Lung (tissue), 12 donors: ENCODE data around the gene FJX1. TPM values are rescaled to one million over a fixed set of nuclear protein-coding genes. Genes with fewer than 3 reads are reported as not detected.

Experiments
- ATAC-seq: fragments of 200-7000 bp; cut with Tn5 transposase; one replicate; pipeline ENCODE4 v1.9.1; 2020; ENCODE audit warnings: moderate number of reproducible peaks; ENCODE audit not compliant: insufficient read depth, low FRiP score
- DNase-seq, 3 donors: peaks; one replicate each; pipeline ENCODE4 v3.0.0-alpha.2; 2013 to 2017
- H3K27ac ChIP-seq, 2 donors: one replicate each; pipeline ENCODE4 v1.5.1; 2013; ENCODE audit warnings: mild to moderate bottlenecking in 2 of 2, moderate library complexity in 2 of 2, control low read depth in 1 of 2, inconsistent platforms in 1 of 2, low read depth in 1 of 2, low read length in 1 of 2
- H3K27me3 ChIP-seq, 3 donors: one replicate each; pipeline ENCODE4 v1.5.1; 2013; ENCODE audit warnings: low read length in 2 of 3; ENCODE audit not compliant: control insufficient read depth in 3 of 3, insufficient read depth in 3 of 3
- H3K36me3 ChIP-seq, 4 donors: one replicate each; pipeline ENCODE4 v1.5.1; 2013; ENCODE audit warnings: low read length in 4 of 4, mild to moderate bottlenecking in 1 of 4, moderate library complexity in 1 of 4; ENCODE audit not compliant: control insufficient read depth in 4 of 4, insufficient read depth in 4 of 4
- H3K4me1 ChIP-seq, 5 donors: one replicate each; pipeline ENCODE4 v1.5.1; 2013; ENCODE audit warnings: low read length in 5 of 5, mild to moderate bottlenecking in 2 of 5, moderate library complexity in 1 of 5; ENCODE audit not compliant: control insufficient read depth in 5 of 5, insufficient read depth in 5 of 5
- H3K4me3 ChIP-seq: one replicate; pipeline ENCODE4 v1.5.1; 2013; ENCODE audit warnings: mild to moderate bottlenecking, control low read depth, moderate library complexity
- H3K9ac ChIP-seq, 2 donors: one replicate each; pipeline ENCODE4 v1.5.1; 2013; ENCODE audit warnings: low read length in 2 of 2, control low read depth in 1 of 2; ENCODE audit not compliant: insufficient read depth in 1 of 2
- H3K9me3 ChIP-seq, 4 donors: one replicate each; pipeline ENCODE4 v1.5.1; 2013; ENCODE audit warnings: low read length in 3 of 4, mild to moderate bottlenecking in 1 of 4, moderate library complexity in 1 of 4; ENCODE audit not compliant: control insufficient read depth in 4 of 4, insufficient read depth in 3 of 4
- WGBS, 2 donors: extraction: QIAGEN DNeasy Blood & Tissue Kit; methylation state at CpG; one replicate each; pipeline ENCODE4 v1.1.7; 2013; 5-methylcytosine and 5-hydroxymethylcytosine counted together
- polyA plus RNA-seq, 2 donors: library from polyadenylated mRNA; stranded (reverse); fragments of 200-250 nt; gene quantifications; one replicate each; pipeline ENCODE4 v1.2.1, GENCODE V29; 2013
- total RNA-seq, 2 donors: library from RNA; depleted of rRNA in 1 of 2; stranded (reverse); fragments of >200 nt in 1 of 2; gene quantifications; one replicate each; pipeline ENCODE4 v1.2.1, GENCODE V29; 2014 to 2021
- TF ChIP-seq, protein P1 (sequence below): IDR thresholded peaks from 2 replicates; pipeline ENCODE4 v1.5.1; 2012; ENCODE audit warnings: mild to moderate bottlenecking; ENCODE audit errors: control extremely low read depth, extremely low read depth
- donor health status: control.
- donor health status: control.
- donor health status: Bipolar disorder and iron deficiency.
- donor health status: healthy.
- donor health status: DM: yes; HTN: yes; CAD: no.

Gene FJX1
- total and polyA plus RNA-seq, 4 donors, result 2.9 to 7.7 (median 3.5) TPM

DNA sequence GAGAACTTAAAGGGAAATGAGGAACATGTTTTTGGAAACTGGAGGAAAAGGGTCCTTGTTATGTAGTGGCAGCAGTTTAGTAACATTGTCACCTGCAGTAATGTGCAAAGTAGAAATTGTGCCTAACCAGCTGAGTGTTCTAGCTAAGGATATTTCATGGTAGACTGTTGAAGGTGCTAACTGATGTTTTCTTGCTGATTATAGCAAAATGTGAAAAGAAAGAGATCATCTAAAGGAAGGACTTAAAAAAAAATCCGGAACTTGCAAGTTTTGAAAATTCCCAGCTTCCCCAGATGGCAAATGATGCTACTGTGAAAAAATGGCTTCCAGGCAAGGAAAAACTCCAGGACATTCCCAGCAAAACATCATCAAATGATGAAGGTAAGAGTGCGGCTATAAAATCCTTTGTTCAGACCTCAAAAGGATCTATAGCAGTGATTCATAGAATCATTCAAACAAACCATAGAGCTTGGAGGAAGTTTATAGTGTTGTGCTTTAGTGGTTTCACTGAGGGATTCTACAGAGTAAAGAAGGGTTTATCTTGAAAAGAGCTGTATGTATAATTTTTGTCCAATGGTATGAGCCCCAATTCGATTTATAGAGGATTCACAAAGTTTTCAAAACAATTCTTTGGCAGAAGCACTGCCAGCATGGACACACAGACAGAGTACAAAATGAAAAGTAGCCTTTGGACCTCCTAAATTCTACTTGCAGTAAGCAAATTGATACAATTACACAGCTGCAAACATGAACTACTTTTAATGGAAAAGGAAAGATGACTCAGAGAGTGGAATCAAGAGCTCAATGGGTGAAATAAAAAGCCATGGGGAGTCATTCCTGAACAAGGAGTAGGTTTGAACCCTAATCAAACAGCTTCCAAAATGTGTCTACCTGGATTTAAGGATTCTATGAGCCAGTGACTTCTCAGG, 40.0 kb downstream of the FJX1 start:
- H3K4me3 ChIP-seq, result no peak overlapping the region
- no peak for DNase-seq
- peaks cover 0 to 11% (median under 1%) of the 10 kb centered on the region in 5 donors for H3K4me1 ChIP-seq
- WGBS, 2 donors, result 74 to 80% methylated on average over 3 of the region's 3 CpGs
- H3K36me3 ChIP-seq, result no peaks in the 10 kb centered on the region
- H3K27me3 ChIP-seq, result no peaks in the 10 kb centered on the region
- no peak overlapping the region for H3K27ac ChIP-seq
- no peak overlapping the region for H3K9ac ChIP-seq
- no peaks in the 10 kb centered on the region for H3K9me3 ChIP-seq
- no peak for ATAC-seq
- TF ChIP-seq, protein P1, sequence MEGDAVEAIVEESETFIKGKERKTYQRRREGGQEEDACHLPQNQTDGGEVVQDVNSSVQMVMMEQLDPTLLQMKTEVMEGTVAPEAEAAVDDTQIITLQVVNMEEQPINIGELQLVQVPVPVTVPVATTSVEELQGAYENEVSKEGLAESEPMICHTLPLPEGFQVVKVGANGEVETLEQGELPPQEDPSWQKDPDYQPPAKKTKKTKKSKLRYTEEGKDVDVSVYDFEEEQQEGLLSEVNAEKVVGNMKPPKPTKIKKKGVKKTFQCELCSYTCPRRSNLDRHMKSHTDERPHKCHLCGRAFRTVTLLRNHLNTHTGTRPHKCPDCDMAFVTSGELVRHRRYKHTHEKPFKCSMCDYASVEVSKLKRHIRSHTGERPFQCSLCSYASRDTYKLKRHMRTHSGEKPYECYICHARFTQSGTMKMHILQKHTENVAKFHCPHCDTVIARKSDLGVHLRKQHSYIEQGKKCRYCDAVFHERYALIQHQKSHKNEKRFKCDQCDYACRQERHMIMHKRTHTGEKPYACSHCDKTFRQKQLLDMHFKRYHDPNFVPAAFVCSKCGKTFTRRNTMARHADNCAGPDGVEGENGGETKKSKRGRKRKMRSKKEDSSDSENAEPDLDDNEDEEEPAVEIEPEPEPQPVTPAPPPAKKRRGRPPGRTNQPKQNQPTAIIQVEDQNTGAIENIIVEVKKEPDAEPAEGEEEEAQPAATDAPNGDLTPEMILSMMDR, result no peak

GRCh38 chr11:35661534-35661933, 43.3 kb downstream of the FJX1 start:
- H3K27ac ChIP-seq, result peak overlapping the region in 1 of 2 donors; percentile 98
- peak overlapping the region in 1 of 2 donors; percentile 91 for H3K9ac ChIP-seq
- H3K4me1 ChIP-seq, result peaks cover 0 to 17% (median 10%) of the 10 kb centered on the region in 5 donors
- no peaks in the 10 kb centered on the region for H3K27me3 ChIP-seq
- ATAC-seq (no peak), DNase-seq (no peak)
- H3K4me3 ChIP-seq, result no peak overlapping the region
- TF ChIP-seq, protein P1, result no peak
- peaks cover 0 to 12% (median 3%) of the 10 kb centered on the region in 4 donors for H3K36me3 ChIP-seq
- peaks cover 0 to 12% (median 0%) of the 10 kb centered on the region in 4 donors for H3K9me3 ChIP-seq
- WGBS, 2 donors, result 51 to 67% methylated on average over 5 of the region's 5 CpGs

GRCh38 chr11:35662061-35662648, 43.9 kb downstream of the FJX1 start:
- Histone ChIP-seq H3K4me1 (peaks cover 0 to 17% (median 10%) of the 10 kb centered on the region in 5 donors), H3K36me3 (peaks cover 0 to 12% (median 3%) of the 10 kb centered on the region in 4 donors), H3K4me3 (peak overlapping the region; percentile 65), H3K9me3 (peaks cover 0 to 14% (median 0%) of the 10 kb centered on the region in 4 donors), H3K9ac (peak overlapping the region in 1 of 2 donors; percentile 91), H3K27ac (peak overlapping the region; percentile 95 to 98), H3K27me3 (no peaks in the 10 kb centered on the region)
- 1 to 2% methylated on average over 12 of the region's 12 CpGs for WGBS, 2 donors
- TF ChIP-seq, protein P1, result no peak
- ATAC-seq, result peak; percentile 49
- DNase-seq, result peak in 1 of 3 donors; percentile 34
